OCI-LY1 (cell line): ENCODE results near the gene CLK3.

ENCODE experiments used
- CTCF ChIP-seq: fragments of 200-600 bp; sonication (generic), shearing (Covaris generic); IDR thresholded peaks from 2 replicates; pipeline ENCODE4 v1.5.1; 2017; ENCODE audit warnings: mild to moderate bottlenecking, antibody characterized with exemption, low read length, moderate library complexity, mixed read lengths
- EZH2 ChIP-seq: fragments of 200-600 bp; sonication (generic), shearing (Covaris generic); IDR thresholded peaks from 2 replicates; pipeline ENCODE4 v1.8.0; 2017; ENCODE audit warnings: borderline replicate concordance, mixed run types, mild to moderate bottlenecking, antibody characterized with exemption, low read length, moderate library complexity, mixed read lengths

- TF ChIP-seq CTCF: no peak
- TF ChIP-seq EZH2: no peak
Measured at GRCh38 chr15:74627766-74628165, 12.1 kb downstream of the CLK3 start.
